Endothelial cell of umbilical vein (primary cell): ENCODE results near the gene CCT6B.

Source experiments
- CTCF ChIP-seq, 2 donors: IDR thresholded peaks; 1 replicate in 1 of 2; 2 replicates in 1 of 2; pipeline ENCODE4 v1.5.1; 2011; ENCODE audit warnings: low read length in 2 of 2, mild to moderate bottlenecking in 2 of 2, moderate library complexity in 2 of 2, control low read depth in 1 of 2, inconsistent platforms in 1 of 2, low read depth in 1 of 2; ENCODE audit not compliant: insufficient read depth in 1 of 2; ENCODE audit errors: extremely low read depth in 1 of 2
- EZH2 ChIP-seq: IDR thresholded peaks from 2 replicates; pipeline ENCODE4 v1.6.1; 2012; ENCODE audit warnings: borderline replicate concordance, low read depth, mild to moderate bottlenecking, moderate library complexity, low read length, inconsistent platforms; ENCODE audit not compliant: severe bottlenecking
- POLR2A ChIP-seq: IDR thresholded peaks from 2 replicates; pipeline ENCODE4 v1.6.1; 2012; ENCODE audit warnings: low read depth, mild to moderate bottlenecking, control low read depth, low read length

- TF ChIP-seq CTCF (IDR thresholded peaks at IDR 0.05; ENCODE audit: extremely low read depth in 1 of 2, insufficient read depth in 1 of 2, low read depth in 1 of 2, low read length in 2 of 2) (no peak), EZH2 (no peak), POLR2A (no peak)
Measured at GRCh38 chr17:34980353-34980680, 19.1 kb upstream of the CCT6B start, which contains the start of gene LIG3.
